ENCODE results near the gene GALNS.

Gene GALNS

DNA sequence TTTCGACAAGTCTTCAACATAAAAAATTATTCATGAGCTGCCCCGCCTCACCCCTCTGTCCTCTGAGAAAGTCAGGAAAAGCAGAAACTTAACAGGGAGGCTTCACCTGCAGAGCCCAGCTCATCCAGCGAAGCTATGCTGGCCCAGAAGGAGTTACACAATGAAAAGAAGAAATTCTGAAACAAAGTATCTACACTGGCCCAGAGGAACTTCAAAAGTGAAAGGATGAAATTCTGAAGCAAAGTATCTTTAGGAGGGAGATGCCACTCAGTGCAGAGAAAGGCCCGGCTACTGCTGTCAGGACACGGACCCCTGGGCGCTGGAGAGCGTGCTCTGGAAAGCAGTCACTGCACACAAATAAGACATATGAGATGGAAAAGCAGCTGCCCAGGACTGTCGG, 1.6 kb downstream of the GALNS start:
- DNase-seq = no peak

- no peak for DNase-seq
Measured at GRCh38 chr16:88854306-88855111, 2.2 kb downstream of the GALNS start.

- no peak for DNase-seq
Measured at GRCh38 chr16:88853325-88853941, 3.3 kb downstream of the GALNS start.

DNA sequence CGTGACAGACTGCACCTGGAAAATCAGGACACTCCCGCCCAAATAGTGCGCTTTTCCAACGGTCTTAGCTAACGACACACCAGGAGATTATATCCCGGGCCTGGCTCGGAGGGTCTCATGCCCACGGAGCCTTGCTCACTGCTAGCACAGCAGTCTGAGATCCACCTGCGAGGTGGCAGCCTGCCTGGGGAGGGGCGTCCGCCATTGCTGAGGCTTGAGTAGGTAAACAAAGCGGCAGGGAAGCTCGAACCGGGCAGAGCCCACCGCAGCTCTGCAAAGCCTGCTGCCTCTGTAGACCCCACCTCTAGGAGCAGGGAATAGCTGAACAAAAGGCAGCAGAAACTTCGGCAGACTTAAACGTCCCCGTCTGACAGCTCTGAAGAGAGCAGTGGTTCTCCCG, 5.1 kb downstream of the GALNS start:
- DNase-seq = no peak

- no peak for DNase-seq
Measured at GRCh38 chr16:88850531-88851199, 6.1 kb downstream of the GALNS start.

DNA sequence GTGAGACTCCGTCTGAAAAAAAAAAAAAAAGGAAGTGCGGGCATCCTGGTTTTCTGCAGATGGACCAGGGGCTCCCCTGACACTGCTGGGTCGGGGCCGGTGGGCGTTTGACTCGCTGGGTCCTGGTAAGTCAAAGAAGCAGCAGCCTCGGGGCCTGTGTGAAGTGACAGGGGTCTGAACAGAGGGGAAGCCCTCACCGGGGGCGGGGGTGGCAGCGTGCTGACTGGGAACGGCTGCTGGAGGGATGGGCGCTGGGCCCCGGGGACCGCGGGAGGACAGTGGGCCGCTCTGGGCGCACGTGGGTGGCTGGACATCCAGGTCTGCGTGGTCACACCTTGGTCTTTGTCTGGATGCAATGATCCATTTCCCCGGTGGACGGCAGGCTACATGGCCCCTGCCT, 8.2 kb downstream of the GALNS start:
- DNase-seq = no peak

GRCh38 chr16:88847654-88848053, 9.1 kb downstream of the GALNS start:
- DNase-seq = no peak

DNA sequence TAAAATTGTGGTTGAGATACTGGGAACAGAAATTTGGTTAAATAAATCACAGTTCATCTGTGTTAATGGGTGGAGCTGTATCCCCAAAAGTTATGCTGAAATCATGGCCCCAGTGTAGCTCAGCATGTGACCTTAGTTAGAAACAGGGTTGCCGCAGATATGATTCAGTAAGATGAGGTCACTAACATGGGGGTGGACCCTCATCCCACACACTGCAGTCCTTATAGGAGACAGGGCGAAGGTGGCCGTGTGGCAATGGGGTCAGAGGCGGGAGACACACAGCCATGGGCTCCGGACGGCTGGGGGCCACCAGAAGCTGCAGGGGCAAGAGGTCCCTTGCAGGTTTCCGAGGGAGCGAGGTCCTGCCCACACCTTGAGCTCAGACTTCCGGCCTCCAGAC, 10.7 kb downstream of the GALNS start:
- DNase-seq = no peak

DNA sequence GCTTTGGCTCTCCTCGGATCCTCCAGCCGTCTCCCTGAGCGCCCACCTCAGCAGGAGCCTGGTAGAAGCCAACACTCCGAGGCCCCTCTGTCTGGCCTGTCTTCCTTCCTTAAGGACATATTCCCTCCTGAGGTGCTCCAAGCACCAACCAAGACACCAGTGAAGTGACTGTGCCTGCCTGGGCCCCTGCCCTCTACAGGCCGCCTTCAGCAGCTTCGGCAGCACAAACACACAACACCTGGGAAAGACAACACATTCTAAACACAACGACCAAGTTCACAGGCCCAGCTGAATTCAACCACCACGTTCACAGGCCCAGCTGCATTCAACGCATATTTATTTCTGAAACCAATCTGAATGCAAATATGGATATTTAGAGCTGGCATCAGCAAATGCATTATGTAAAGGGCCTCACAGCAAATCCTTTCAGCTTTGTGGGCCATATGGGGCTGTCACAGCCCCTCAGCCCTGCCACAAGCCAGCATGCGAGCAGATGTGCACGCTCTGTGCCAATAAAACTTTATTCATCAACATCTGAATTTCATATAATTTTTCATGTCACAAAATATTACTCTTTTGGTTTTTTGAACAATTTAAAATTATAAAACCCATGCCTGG, 12.2 kb downstream of the GALNS start:
- no peak for DNase-seq

GRCh38 chr16:88843256-88843655, 13.5 kb downstream of the GALNS start:
- DNase-seq = no peak

GRCh38 chr16:88842806-88843205, 13.9 kb downstream of the GALNS start:
- DNase-seq = no peak

GRCh38 chr16:88842308-88842756, 14.4 kb downstream of the GALNS start:
- DNase-seq = no peak

GRCh38 chr16:88841521-88842307, 15.0 kb downstream of the GALNS start:
- DNase-seq = no peak

DNA sequence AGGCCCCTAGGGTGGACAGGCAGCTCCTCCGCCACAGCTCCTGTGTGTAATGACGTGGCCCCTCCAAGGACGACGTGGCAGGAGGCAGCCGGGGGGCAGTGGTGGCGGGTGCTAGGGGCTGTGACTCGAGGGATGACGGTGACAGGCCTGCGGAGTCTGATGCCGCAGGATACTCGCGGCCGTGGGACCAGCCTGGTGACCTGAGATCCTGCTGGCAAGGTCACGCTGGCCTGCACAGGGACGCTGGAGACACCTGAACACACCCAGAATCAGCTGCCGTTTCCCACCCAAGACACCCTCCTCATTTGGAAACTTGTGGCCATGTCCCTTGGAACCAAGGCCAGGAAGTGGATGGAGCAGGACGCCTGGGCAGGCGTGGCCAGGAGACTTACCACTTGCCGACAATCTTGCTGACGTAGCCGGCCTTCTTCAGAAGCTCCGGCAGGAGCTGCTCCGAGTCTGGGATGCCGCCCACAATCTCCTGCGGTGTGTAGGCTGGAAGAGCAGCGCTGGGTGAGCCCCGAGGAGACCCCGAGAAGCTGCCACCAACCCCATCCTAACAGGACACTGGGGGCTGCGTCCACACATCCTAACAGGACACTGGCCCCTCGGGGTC, 16.0 kb downstream of the GALNS start:
- no peak for DNase-seq

GRCh38 chr16:88839745-88840599, 16.8 kb downstream of the GALNS start:
- no peak for DNase-seq

GRCh38 chr16:88839026-88839529, 17.7 kb downstream of the GALNS start:
- DNase-seq = no peak

- DNase-seq = no peak
Measured at GRCh38 chr16:88838566-88838965, 18.2 kb downstream of the GALNS start.

DNA sequence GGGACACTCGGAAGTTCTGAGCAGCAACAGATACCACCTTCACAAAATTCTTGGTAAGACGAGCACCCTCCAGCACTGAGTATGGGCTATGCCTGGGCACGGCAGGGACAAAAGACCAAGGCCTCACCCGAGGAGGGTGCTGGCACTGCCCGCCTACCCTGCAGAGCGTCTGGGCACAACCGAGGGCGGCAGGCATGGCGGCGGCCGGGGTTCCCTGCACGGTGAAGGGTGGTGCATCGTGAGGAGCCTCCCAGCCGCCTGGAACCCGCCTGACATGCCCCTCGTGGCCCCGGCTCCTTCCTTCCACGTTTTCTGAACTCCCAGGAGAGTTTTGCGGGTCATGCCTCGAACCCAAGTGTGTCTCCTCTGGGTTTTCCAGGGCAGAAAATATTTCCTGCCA, 18.9 kb downstream of the GALNS start:
- DNase-seq = no peak

DNA sequence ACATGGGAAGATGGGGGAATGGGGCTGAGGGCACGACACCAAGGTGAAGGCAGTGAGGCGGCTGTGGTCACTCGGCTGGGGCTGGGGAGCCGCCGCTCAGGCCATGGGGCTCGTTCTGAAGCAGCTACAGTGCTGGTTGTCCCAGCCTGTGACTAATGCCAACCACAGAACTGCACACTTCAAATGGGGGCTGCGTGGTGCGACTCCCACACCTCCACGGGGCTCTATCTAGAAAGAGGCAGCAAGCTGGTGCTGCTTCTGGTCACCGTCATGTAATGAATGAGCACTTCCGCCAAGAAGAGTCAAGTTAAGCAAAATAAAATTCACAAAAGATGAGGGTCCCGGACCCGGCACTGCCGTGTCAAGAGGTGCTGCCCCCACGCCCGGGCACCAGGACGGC, 20.0 kb downstream of the GALNS start:
- DNase-seq = no peak

DNA sequence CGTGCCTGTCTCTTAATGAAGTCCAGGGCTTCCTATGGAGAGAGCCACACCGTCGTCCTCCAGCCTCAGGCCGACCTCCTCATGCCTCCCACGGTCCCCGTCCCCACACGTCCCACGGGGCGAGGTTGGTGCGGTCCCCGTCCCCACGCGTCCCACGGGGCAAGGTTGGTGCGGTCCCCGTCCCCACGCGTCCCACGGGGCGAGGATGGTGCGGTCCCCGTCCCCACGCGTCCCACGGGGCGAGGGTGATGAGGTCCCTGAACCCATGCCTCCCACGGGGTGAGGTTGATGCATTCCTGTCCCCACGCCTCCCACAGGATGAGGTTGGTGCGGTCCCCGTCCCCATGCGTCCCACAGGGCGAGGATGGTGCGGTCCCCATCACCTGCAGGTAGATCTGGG, 20.9 kb downstream of the GALNS start:
- DNase-seq = no peak

DNA sequence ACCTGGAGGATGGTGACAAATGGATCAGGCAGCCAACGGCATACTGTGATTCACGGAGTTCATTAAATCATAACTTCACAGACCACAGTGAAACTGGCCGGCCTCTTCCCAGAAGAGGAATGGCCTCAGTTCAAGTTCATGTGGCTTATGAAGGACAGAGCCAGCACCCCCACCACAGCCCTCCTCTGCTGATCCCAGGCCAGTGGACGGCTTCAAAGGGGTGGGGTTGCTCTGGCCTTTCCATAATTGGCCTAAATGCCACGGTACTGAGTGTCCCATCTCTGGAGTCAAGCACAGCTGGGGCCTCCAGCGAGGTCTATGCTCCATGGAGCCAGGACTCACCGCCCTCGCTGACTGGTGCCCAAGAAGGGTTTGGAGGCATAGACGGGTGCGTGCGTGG, 21.4 kb downstream of the GALNS start:
- no peak for DNase-seq
